HepG2 (cell line): Measurements from ENCODE around the gene VAMP5. TPM values are rescaled to one million over a fixed set of nuclear protein-coding genes. Genes with fewer than 3 reads are reported as not detected.

Experiments used
- JUND ChIP-seq: sonication (generic); formaldehyde crosslinking; IDR thresholded peaks from 2 replicates; pipeline ENCODE4 v1.8.0; 2022; ENCODE audit warnings: mild to moderate bottlenecking, missing genetic modification reagents
- MZF1 ChIP-seq: sonication (generic); formaldehyde crosslinking; IDR thresholded peaks from 2 replicates; pipeline ENCODE4 v1.8.1; 2023; ENCODE audit warnings: mild to moderate bottlenecking, missing genetic modification reagents, borderline replicate concordance
- RBM22 ChIP-seq: fragments of 200-400 bp; formaldehyde crosslinking; optimal IDR thresholded peaks from 2 replicates; pipeline ENCODE3; 2017; ENCODE audit warnings: mild to moderate bottlenecking, low read length, moderate library complexity
- SPEN ChIP-seq: sonication (generic); formaldehyde crosslinking; IDR thresholded peaks from 2 replicates; pipeline ENCODE4 v1.5.1; 2020; ENCODE audit warnings: low read depth, mild to moderate bottlenecking, missing genetic modification reagents
- ZBTB4 ChIP-seq: sonication (generic); formaldehyde crosslinking; IDR thresholded peaks from 2 replicates; pipeline ENCODE4 v1.4.0; 2020; ENCODE audit warnings: missing genetic modification reagents, mild to moderate bottlenecking, borderline replicate concordance
- ZFX ChIP-seq: sonication (generic); formaldehyde crosslinking; IDR thresholded peaks from 2 replicates; pipeline ENCODE4 v1.4.0; 2020; ENCODE audit warnings: mild to moderate bottlenecking, low read depth, missing genetic modification reagents, moderate library complexity
- ZNF18 ChIP-seq: sonication (generic); formaldehyde crosslinking; IDR thresholded peaks from 2 replicates; pipeline ENCODE4 v1.8.0; 2022; ENCODE audit warnings: mild to moderate bottlenecking, missing genetic modification reagents; ENCODE audit not compliant: insufficient replicate concordance
- ZNF292 ChIP-seq: sonication (generic); formaldehyde crosslinking; IDR thresholded peaks from 2 replicates; pipeline ENCODE4 v1.8.1; 2022; ENCODE audit warnings: mild to moderate bottlenecking, low read depth, missing genetic modification reagents, borderline replicate concordance
- ZNF503 ChIP-seq: sonication (generic); formaldehyde crosslinking; IDR thresholded peaks from 2 replicates; pipeline ENCODE4 v1.4.0; 2020; ENCODE audit warnings: missing genetic modification reagents
- ZNF543 ChIP-seq: sonication (generic); formaldehyde crosslinking; IDR thresholded peaks from 2 replicates; pipeline ENCODE4 v1.4.0; 2020; ENCODE audit warnings: mild to moderate bottlenecking, missing genetic modification reagents
- ZNF644 ChIP-seq: IDR thresholded peaks from 2 replicates; pipeline ENCODE4 v1.6.1; 2016; ENCODE audit warnings: low read depth
- ZNF761 ChIP-seq: sonication (generic); formaldehyde crosslinking; conservative IDR thresholded peaks from 2 replicates; pipeline ENCODE4 v1.4.0; 2020; ENCODE audit warnings: mild to moderate bottlenecking, missing genetic modification reagents
- polyA plus RNA-seq, 8 experiments: library from polyadenylated mRNA; depleted of rRNA in 3 of 8; stranded (reverse) in 7 of 8; unstranded in 1 of 8; fragments of >200 nt; fragmentation: Illumina TruSeq in 4 of 8; extraction: Trizol in 4 of 8; gene quantifications; 2 replicates each; pipeline versions ENCODE4 v1.2.1 to v1.2.3, GENCODE V29; 2011 to 2016; ENCODE audit warnings: low read depth in 4 of 8, missing spikeins in 1 of 8, mixed read lengths in 1 of 8; ENCODE audit not compliant: insufficient read depth in 1 of 8
- total RNA-seq, 5 experiments: library from RNA; depleted of rRNA; stranded (reverse); fragments of >200 nt; fragmentation: Illumina TruSeq; extraction: Trizol; gene quantifications; 2 replicates each; pipeline ENCODE4 v1.2.3, GENCODE V29; 2016; ENCODE audit warnings: low read depth in 1 of 5

VAMP5 gene
- total and polyA plus RNA-seq, 2 of the 13 experiments (the other 11 are each of a cell fraction or from before 2014, with no cell fraction given), result 7.2 to 56.7 TPM

- TF ChIP-seq ZNF503 (CRISPR knock-in tag) (no peak), MZF1 (CRISPR knock-in tag) (no peak), SPEN (CRISPR knock-in tag) (no peak), ZNF543 (CRISPR knock-in tag) (no peak), ZFX (CRISPR knock-in tag) (peak; percentile 44; the same call in 1 of the 2 replicates), ZNF644 (CRISPR knock-in tag) (no peak), ZBTB4 (CRISPR knock-in tag) (peak; percentile 70; the same call in 1 of the 2 replicates), JUND (CRISPR knock-in tag) (no peak), ZNF292 (CRISPR knock-in tag) (peak; percentile 25; the same call in 1 of the 2 replicates), ZNF761 (CRISPR knock-in tag) (no peak), RBM22 (peak; percentile 24), ZNF18 (no peak)
These were observed 15.4 kb downstream of the VAMP5 start (continued) for GRCh38 chr2:85599468-85600234.
